Mucosa of gallbladder (tissue), 1 donor: ENCODE results near the gene METTL3. TPM values are rescaled to one million over a fixed set of nuclear protein-coding genes. Genes with fewer than 3 reads are reported as not detected.
"Not testable (repeated sequence)": the region's sequence is repeated elsewhere in the genome, so short reads cannot be mapped to it uniquely, and the experiment has no call there.

Experiments used
- DNase-seq: peaks from one replicate; pipeline ENCODE4 v3.0.0-alpha.2; 2020; ENCODE audit warnings: low spot score
- total RNA-seq: library from RNA; stranded (reverse); gene quantifications from one replicate; pipeline ENCODE4 v1.2.1, GENCODE V29; 2021
- donor health status: DM: no; HTN: no; CAD: no.

METTL3 gene
- 37.5 TPM for total RNA-seq

- DNase-seq, result peak; percentile 98
Measured at GRCh38 chr14:21510735-21511657, at the start of gene METTL3. Gene METTL3, minus strand, starts transcription at chr14:21511340. Its CDS starts 117 bp downstream, at chr14:21511223.

- DNase-seq, result no peak
Measured at GRCh38 chr14:21558703-21559170, 47.6 kb upstream of the METTL3 start.

GRCh38 chr14:21557084-21557901 is 46.2 kb upstream of the METTL3 start:
- DNase-seq, result peak; percentile 86

GRCh38 chr14:21556378-21557083 is 45.4 kb upstream of the METTL3 start:
- no peak for DNase-seq

- DNase-seq, result no peak
Measured at GRCh38 chr14:21553266-21553665, 42.1 kb upstream of the METTL3 start.

GRCh38 chr14:21544588-21544987 is 33.4 kb upstream of the METTL3 start:
- not testable (repeated sequence) for DNase-seq

GRCh38 chr14:21543963-21544362 is 32.8 kb upstream of the METTL3 start:
- DNase-seq, result no peak

GRCh38 chr14:21543521-21543960 is 32.4 kb upstream of the METTL3 start:
- DNase-seq, result no peak

- no peak for DNase-seq
Measured at GRCh38 chr14:21541413-21542074, 30.4 kb upstream of the METTL3 start.

GRCh38 chr14:21539189-21539940 is 28.2 kb upstream of the METTL3 start:
- no peak for DNase-seq

- DNase-seq, result no peak
Measured at GRCh38 chr14:21537090-21537424, 25.9 kb upstream of the METTL3 start.

- no peak for DNase-seq
Measured at GRCh38 chr14:21536418-21537089, 25.4 kb upstream of the METTL3 start.

GRCh38 chr14:21535545-21536417 is 24.6 kb upstream of the METTL3 start:
- no peak for DNase-seq

- DNase-seq, result no peak
Measured at GRCh38 chr14:21534576-21534975, 23.4 kb upstream of the METTL3 start.

GRCh38 chr14:21533294-21533693 is 22.2 kb upstream of the METTL3 start:
- DNase-seq, result no peak

GRCh38 chr14:21529515-21529914 is 18.4 kb upstream of the METTL3 start:
- DNase-seq, result no peak

GRCh38 chr14:21528381-21529348 is 17.5 kb upstream of the METTL3 start:
- no peak for DNase-seq

- no peak for DNase-seq
Measured at GRCh38 chr14:21527318-21527679, 16.2 kb upstream of the METTL3 start.
